HUDEP-2 (cell line): ENCODE results near the gene THAP6.
"Not testable (repeated sequence)": the region's sequence is repeated elsewhere in the genome, so short reads cannot be mapped to it uniquely, and the experiment has no call there.

ENCODE experiments used
- DNase-seq, 76 experiments: peaks; one replicate each; lab custom pipeline; 2025; ENCODE audit not compliant: unreplicated experiment in 76 of 76; lab: John Stamatoyannopoulos, UW

Gene THAP6

GRCh38 chr4:75525086-75525485 lies 10.8 kb downstream of the THAP6 start:
- DNase-seq: no peak

- no peak for DNase-seq
Measured at GRCh38 chr4:75525910-75526309, 11.6 kb downstream of the THAP6 start.

- DNase-seq: no peak
Measured at GRCh38 chr4:75527482-75527881, 13.2 kb downstream of the THAP6 start.

- no peak for DNase-seq
Measured at GRCh38 chr4:75530556-75531322, 16.5 kb downstream of the THAP6 start.

GRCh38 chr4:75531536-75532143 lies 17.4 kb downstream of the THAP6 start:
- not testable (repeated sequence) for DNase-seq

- DNase-seq: not testable (repeated sequence)
Measured at GRCh38 chr4:75533339-75533887, 19.1 kb downstream of the THAP6 start.

GRCh38 chr4:75533926-75534325 lies 19.7 kb downstream of the THAP6 start:
- not testable (repeated sequence) for DNase-seq

- not testable (repeated sequence) for DNase-seq
Measured at GRCh38 chr4:75537308-75537707, 23.0 kb downstream of the THAP6 start.

- DNase-seq: no peak
Measured at GRCh38 chr4:75542824-75543223, 28.6 kb downstream of the THAP6 start.

GRCh38 chr4:75544220-75544619 lies 29.9 kb downstream of the THAP6 start:
- not testable (repeated sequence) for DNase-seq

- DNase-seq: no peak
Measured at GRCh38 chr4:75544870-75545269, 30.6 kb downstream of the THAP6 start.

GRCh38 chr4:75545526-75545925 lies 31.3 kb downstream of the THAP6 start:
- DNase-seq: no peak

GRCh38 chr4:75547647-75548387 lies 33.5 kb downstream of the THAP6 start:
- peak in 1 of 76 experiments; percentile 3 for DNase-seq

GRCh38 chr4:75549019-75549418 lies 34.7 kb downstream of the THAP6 start:
- DNase-seq: no peak

GRCh38 chr4:75552452-75552851 lies 38.2 kb downstream of the THAP6 start:
- DNase-seq: no peak

GRCh38 chr4:75555294-75556164 lies 41.3 kb downstream of the THAP6 start, which contains the start of gene ODAPH:
TSS of gene ODAPH (plus strand) at chr4:75556066. CDS start at chr4:75556083, 17 bp downstream.
- DNase-seq: no peak

GRCh38 chr4:75557696-75558095 lies 43.4 kb downstream of the THAP6 start:
- DNase-seq: no peak

- no peak for DNase-seq
Measured at GRCh38 chr4:75561789-75562188, 47.5 kb downstream of the THAP6 start.

GRCh38 chr4:75564023-75564422 lies 49.8 kb downstream of the THAP6 start:
- no peak for DNase-seq

- no peak for DNase-seq
Measured at GRCh38 chr4:75565481-75565880, 51.2 kb downstream of the THAP6 start.
